Gastrocnemius medialis (tissue), 4 donors: ENCODE data around the gene NRF1.

Experiments
- CTCF ChIP-seq, 5 experiments: fragments of 450-650 bp in 3 of 5; fragments of 200-600 bp in 2 of 5; sonication (generic) in 2 of 5; IDR thresholded peaks in 4 of 5; conservative IDR thresholded peaks in 1 of 5; 1 replicate in 4 of 5; 2 replicates in 1 of 5; pipeline ENCODE4 v1.5.1; 2016 to 2019; ENCODE audit warnings: antibody characterized with exemption in 5 of 5, mild to moderate bottlenecking in 3 of 5, moderate library complexity in 3 of 5
- POLR2A ChIP-seq, 2 donors: fragments of 450-650 bp; IDR thresholded peaks; one replicate each; pipeline ENCODE4 v1.6.1; 2017; ENCODE audit warnings: antibody characterized with exemption in 2 of 2, mild to moderate bottlenecking in 2 of 2, moderate library complexity in 2 of 2

GRCh38 chr7:129649128-129649690 is 37.7 kb downstream of the NRF1 start:
- TF ChIP-seq CTCF (IDR thresholded peaks at IDR 0.05 in 4 of 5, conservative IDR thresholded peaks at IDR 0.05 in 1 of 5), result no peak
- TF ChIP-seq POLR2A (IDR thresholded peaks at IDR 0.05), result no peak
